ENCODE results near the gene LTBP3.
A peak's percentile ranks its signal among the peaks of the same experiment; 100 is the strongest.

LTBP3 gene

DNA sequence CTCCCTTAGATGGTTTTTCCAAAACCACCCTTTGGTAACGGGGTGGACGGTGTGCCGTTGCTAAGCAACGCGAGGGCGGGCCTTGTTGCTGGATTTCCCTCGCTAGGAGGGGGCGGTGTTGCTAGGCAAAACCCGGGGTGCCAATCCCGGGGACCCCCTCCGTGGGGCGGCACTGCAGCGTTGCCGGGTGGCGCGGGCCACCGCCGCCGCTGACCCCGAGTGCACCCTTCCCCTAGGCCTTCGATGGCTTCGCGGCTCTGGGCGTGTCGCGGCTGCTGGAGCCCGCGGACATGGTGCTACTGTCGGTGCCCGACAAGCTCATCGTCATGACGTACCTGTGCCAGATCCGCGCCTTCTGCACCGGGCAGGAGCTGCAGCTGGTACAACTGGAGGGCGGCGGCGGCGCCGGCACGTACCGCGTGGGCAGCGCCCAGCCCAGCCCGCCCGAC is 26.6 kb upstream of the LTBP3 start:
- DNase-seq (ENCODE audit: insufficient read length): no peak
- no peak for FAIRE-seq
- no peak for TF ChIP-seq POLR2A (IDR thresholded peaks at IDR 0.05; ENCODE audit: low read depth, low read length)

DNA sequence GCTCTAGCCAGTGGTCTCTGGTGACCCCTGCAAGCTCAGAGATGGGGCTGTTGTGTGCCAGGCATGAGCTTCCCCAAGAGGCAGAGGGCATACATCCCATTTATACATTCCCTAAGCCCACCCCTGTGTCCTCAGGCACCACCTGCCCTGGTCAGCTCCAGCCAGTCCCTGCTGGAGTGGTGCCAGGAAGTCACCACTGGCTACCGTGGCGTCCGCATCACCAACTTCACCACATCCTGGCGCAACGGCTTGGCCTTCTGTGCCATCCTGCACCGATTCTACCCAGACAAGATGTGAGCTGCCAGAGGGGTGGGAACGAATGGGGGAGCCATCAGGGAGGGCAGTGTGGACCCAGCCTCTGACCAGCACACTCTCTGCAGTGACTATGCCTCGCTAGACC is 25.9 kb upstream of the LTBP3 start:
- FAIRE-seq (no peak), DNase-seq (ENCODE audit: insufficient read length) (no peak)

DNA sequence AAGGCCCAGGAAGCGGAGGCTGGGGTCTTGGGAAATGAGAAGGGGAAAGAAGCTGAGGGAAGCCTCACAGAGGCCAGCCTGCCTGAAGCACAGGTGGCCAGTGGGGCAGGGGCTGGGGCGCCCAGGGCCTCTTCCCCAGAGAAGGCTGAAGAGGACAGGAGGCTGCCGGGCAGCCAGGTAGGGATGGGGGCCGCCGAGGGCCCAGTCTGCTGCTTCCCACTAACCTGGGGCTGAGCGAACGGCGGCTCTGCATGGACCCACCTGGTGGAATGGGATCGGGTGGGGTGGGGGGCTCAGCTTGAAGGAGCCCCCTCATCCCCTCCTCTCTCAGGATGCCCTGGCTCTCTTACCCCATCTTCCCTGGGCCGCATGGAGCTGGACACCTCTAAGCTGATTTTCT is 25.4 kb upstream of the LTBP3 start:
- no peak for TF ChIP-seq POLR2A (IDR thresholded peaks at IDR 0.05; ENCODE audit: low read depth, low read length)
- no peak for TF ChIP-seq POLR2AphosphoS5 (IDR thresholded peaks at IDR 0.05; ENCODE audit: low read depth, low read length)
- no peak for TF ChIP-seq TAF1 (IDR thresholded peaks at IDR 0.05; ENCODE audit: borderline replicate concordance, low read depth, low read length)
- FAIRE-seq (no peak), DNase-seq (ENCODE audit: insufficient read length) (no peak)

More for the DNA sequence above, 25.9 kb upstream of the LTBP3 start:
- TF ChIP-seq TAF1 (IDR thresholded peaks at IDR 0.05; ENCODE audit: borderline replicate concordance, low read depth, low read length) (no peak), POLR2AphosphoS5 (IDR thresholded peaks at IDR 0.05; ENCODE audit: low read depth, low read length) (no peak), POLR2A (IDR thresholded peaks at IDR 0.05; ENCODE audit: low read depth, low read length) (no peak)

DNA sequence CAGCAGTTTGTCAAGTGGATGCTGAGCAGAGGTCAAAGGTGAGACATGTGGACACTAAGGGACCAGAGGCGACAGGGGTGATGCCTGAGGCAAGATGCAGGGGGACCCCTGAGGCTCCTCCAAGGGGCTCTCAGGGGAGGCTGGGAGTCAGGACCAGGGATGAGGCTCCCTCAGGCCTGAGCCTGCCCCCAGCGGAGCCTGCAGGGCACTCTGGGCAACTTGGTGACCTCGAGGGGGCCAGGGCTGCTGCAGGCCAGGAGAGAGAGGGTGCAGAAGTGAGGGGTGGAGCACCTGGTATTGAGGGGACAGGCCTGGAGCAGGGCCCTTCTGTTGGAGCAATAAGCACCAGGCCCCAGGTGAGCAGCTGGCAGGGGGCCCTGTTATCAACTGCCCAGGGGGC is 23.8 kb upstream of the LTBP3 start:
- TF ChIP-seq POLR2AphosphoS5 (IDR thresholded peaks at IDR 0.05; ENCODE audit: low read depth, low read length) (no peak), POLR2A (IDR thresholded peaks at IDR 0.05; ENCODE audit: low read depth, low read length) (no peak), TAF1 (IDR thresholded peaks at IDR 0.05; ENCODE audit: borderline replicate concordance, low read depth, low read length) (no peak)
- FAIRE-seq (no peak), DNase-seq (ENCODE audit: insufficient read length) (no peak)

DNA sequence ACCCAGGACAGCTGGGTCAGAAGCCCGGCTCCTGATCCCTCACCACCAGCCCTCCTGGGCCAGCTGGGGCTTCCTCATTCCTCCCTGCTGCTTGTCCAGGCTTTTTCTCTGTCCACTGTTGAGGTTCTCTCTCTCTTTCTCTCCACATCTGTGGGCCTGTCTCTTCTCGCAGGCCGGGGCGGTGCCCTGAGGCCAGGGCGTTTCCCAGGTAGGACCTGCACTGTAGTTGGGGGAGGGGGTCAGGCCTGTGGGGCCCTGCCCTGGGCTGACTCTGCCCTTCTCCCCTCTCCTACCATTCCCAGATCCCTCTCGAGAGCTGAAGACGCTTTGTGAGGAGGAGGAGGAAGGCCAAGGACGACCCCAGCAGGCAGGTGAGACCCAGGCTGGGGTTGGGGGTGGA is 22.6 kb upstream of the LTBP3 start:
- DNase-seq (ENCODE audit: insufficient read length): no peak
- TF ChIP-seq TAF1 (IDR thresholded peaks at IDR 0.05; ENCODE audit: borderline replicate concordance, low read depth, low read length) (no peak), POLR2A (IDR thresholded peaks at IDR 0.05; ENCODE audit: low read depth, low read length) (no peak), POLR2AphosphoS5 (IDR thresholded peaks at IDR 0.05; ENCODE audit: low read depth, low read length) (no peak)
- FAIRE-seq: no peak

DNA sequence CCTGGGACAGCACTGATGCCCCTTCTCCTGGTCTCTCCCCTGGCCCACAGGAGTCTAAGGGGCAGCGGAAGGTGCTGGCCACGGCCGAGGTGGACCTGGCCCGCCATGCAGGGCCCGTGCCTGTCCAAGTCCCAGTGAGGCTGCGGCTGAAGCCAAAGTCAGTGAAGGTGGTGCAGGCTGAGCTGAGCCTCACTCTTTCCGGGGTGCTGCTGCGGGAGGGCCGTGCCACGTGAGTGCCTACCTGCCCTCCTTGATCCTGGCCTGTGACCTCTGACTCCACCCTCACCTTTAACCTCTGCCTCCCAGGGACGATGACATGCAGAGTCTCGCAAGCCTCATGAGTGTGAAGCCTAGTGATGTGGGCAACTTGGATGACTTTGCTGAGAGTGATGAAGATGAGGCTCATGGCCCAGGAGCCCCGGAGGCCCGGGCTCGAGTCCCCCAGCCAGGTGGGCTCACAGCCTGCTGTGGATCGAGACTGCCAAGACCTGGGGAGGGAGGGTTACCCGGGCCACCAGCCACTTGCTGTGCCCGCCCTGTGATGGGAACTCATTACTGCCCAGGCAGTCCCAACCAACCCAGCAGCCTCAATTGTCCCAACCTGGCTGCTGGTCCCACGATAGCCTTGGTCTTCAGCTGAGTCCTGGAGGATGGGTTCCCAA is 22.0 kb upstream of the LTBP3 start:
- FAIRE-seq (no peak), DNase-seq (ENCODE audit: insufficient read length) (no peak)
- TF ChIP-seq POLR2A (IDR thresholded peaks at IDR 0.05; ENCODE audit: low read depth, low read length) (no peak), POLR2AphosphoS5 (IDR thresholded peaks at IDR 0.05; ENCODE audit: low read depth, low read length) (no peak), TAF1 (IDR thresholded peaks at IDR 0.05; ENCODE audit: borderline replicate concordance, low read depth, low read length) (no peak)

DNA sequence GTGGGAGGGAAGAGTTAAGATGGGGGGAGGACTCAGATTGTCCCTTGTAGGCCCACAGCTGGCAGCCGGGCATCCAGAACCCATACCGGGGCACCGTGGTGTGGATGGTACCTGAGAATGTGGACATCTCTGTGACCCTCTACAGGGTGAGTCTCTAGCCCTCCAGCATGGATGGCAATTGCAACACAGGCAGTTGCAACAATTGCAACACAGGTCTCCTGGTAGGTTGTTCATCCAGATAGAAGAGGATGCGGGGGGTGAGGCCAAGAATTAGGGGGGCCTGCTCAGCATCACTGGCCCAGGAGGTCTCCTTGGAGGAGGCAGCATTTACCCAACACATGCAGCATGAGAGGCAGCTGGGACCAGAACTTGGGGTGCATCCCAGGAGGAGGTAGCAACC is 21.1 kb upstream of the LTBP3 start:
- TF ChIP-seq TAF1 (IDR thresholded peaks at IDR 0.05; ENCODE audit: borderline replicate concordance, low read depth, low read length) (no peak), POLR2AphosphoS5 (IDR thresholded peaks at IDR 0.05; ENCODE audit: low read depth, low read length) (no peak), POLR2A (IDR thresholded peaks at IDR 0.05; ENCODE audit: low read depth, low read length) (no peak)
- DNase-seq (ENCODE audit: insufficient read length) (no peak), FAIRE-seq (no peak)

DNA sequence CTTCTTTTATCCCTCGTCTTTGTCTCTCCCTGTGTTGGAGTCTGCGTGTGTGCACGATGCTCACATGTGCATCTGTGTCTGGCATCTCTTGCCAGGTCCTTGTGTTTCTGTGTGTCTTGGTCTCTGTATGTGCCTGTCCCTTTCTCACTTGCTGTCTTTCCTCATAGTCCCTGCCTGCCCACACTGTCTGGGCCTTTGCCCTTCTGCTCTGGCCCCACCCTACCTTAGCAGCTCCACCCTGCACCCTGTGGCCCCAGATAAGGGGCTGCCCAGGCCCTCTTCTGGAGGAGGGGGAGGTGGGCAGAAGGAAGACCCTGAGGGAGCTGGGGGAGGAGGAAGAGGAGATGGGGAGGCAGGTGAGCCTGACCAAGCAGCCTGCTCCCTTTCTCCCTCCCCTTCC is 20.5 kb upstream of the LTBP3 start:
- TF ChIP-seq TAF1 (IDR thresholded peaks at IDR 0.05; ENCODE audit: borderline replicate concordance, low read depth, low read length): no peak
- no peak for DNase-seq (ENCODE audit: insufficient read length)
- FAIRE-seq: no peak

DNA sequence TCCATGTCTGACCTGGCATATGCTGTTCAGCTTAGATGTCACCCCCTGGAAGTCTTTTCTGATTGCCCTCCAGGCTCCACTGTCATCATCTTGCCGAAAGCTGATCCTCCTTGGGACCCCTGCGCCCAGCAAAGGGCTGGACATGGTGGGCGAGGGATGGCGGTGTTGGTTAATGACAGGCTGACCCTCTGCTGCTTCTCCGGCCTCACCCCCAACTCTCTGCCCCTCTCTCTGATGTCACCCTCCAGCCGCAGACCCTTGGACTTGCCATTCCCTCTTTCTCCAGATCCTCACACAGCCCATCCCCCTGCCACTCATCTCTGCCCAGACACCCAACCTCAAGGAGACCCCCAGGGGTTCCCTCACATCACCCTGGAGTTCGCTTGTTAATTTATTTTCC is 20.0 kb upstream of the LTBP3 start:
- DNase-seq (ENCODE audit: insufficient read length) (no peak), FAIRE-seq (no peak)
- TF ChIP-seq POLR2A (IDR thresholded peaks at IDR 0.05; ENCODE audit: low read depth, low read length) (no peak), TAF1 (IDR thresholded peaks at IDR 0.05; ENCODE audit: borderline replicate concordance, low read depth, low read length) (no peak), POLR2AphosphoS5 (IDR thresholded peaks at IDR 0.05; ENCODE audit: low read depth, low read length) (no peak)

DNA sequence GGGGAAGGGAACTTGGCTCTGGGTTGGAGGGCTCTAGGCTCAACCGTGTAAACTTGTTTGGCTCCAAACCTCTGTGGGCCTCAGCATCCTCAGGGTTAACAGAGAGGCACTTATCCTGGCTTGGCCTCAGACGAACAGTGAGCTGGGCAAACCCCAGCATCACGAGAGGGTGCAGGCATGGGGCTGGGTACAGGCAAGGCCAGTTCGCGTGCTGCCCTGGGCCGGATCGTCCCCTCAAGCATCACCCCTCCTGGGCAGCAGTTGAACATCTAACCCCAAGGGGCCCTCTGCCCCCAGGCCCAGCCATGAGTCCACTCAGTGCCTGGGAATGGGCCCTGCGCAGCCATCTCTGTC is 19.6 kb upstream of the LTBP3 start:
- TF ChIP-seq POLR2A (IDR thresholded peaks at IDR 0.05; ENCODE audit: low read depth, low read length) (peak; percentile 14; the same call in 1 of the 2 replicates), TAF1 (IDR thresholded peaks at IDR 0.05; ENCODE audit: borderline replicate concordance, low read depth, low read length) (no peak), POLR2AphosphoS5 (IDR thresholded peaks at IDR 0.05; ENCODE audit: low read depth, low read length) (no peak)
- DNase-seq (ENCODE audit: insufficient read length) (no peak), FAIRE-seq (peak; percentile 89)

DNA sequence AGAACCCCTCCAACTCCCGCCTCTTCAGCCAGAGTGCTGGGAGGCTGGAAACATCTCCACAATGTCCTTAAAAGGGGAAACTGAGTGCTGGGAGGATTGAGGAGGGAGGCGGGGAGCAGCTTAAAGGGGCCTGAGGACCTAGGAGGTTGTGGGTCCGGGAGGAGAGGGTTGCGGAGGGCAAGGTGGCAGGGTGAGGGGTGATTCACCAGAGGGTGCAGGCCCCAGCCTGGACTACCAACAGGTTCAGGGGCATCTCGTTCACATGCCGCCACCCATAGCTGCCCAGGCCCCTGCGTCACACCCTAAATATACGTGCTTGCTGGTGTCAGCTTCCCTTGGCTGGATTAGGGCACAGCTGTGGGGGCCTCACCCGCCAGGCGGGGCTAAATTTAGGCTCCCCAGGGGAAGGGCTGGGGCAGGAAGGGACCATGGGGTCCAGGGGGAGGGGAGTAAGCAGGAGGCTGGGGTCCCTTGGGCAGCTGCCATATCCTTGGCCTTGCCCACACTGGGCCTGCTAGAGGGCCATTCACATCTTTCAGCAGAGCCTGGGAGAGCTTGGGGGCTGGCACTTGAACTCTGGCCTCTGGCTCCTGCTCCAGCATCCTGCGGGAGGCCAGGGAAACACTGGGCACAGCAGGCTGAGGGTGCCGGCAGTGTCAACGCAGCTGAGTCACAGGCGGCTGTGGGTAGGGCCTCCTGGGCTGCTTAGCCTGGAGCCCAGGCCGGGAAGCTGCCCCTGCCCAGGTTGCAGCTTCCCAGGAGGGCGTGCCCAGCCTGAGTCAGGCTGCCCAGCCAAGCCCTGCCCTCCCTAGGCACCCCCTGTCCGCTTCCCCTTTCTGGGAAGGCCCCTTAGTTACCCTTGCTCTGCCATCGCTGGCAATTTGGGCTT is 19.0 kb upstream of the LTBP3 start:
- no peak for FAIRE-seq
- DNase-seq (ENCODE audit: insufficient read length): no peak
- TF ChIP-seq POLR2AphosphoS5 (IDR thresholded peaks at IDR 0.05; ENCODE audit: low read depth, low read length) (no peak), POLR2A (IDR thresholded peaks at IDR 0.05; ENCODE audit: low read depth, low read length) (no peak), TAF1 (IDR thresholded peaks at IDR 0.05; ENCODE audit: borderline replicate concordance, low read depth, low read length) (no peak)

DNA sequence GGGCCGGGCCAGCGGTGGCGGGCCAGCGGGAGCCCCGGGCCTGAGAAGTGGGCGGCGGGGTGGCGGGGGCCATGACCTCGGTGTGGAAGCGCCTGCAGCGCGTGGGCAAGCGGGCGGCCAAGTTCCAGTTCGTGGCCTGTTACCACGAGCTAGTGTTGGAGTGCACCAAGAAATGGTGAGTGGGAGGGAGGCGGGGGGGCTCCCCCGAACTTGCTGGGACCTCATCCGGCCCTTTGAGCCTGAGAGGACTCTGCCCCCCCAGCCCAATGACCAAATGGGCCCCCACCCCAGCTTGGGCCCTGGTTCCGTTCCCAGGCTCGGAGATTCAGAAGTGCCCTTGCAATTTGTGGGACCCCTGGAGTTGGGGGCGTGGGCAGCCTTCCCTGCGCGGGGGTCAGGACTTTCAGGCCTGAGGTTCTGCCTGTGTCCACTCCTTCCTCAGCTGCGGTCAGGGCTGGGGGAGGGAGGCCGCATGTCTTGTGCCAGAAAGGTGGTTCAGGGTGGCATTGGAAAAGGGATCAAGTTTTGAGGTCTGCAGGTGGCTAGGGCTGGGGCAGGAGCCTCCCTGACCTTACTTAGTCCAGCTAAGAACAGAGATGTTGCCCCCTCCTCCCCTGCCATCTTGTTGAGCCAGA is 18.2 kb upstream of the LTBP3 start:
- DNase-seq (ENCODE audit: insufficient read length): no peak
- no peak for TF ChIP-seq POLR2AphosphoS5 (IDR thresholded peaks at IDR 0.05; ENCODE audit: low read depth, low read length)
- no peak for TF ChIP-seq TAF1 (IDR thresholded peaks at IDR 0.05; ENCODE audit: borderline replicate concordance, low read depth, low read length)
- no peak for TF ChIP-seq POLR2A (IDR thresholded peaks at IDR 0.05; ENCODE audit: low read depth, low read length)
- no peak for FAIRE-seq

Measured in GM12892 (cell line).